Neural progenitor cell (in vitro differentiated cells): ENCODE measurements around the gene MT1B. TPM values are rescaled to one million over a fixed set of nuclear protein-coding genes. Genes with fewer than 3 reads are reported as not detected.
A peak's percentile ranks its signal among the peaks of the same experiment; 100 is the strongest.

ENCODE experiments used
- DNase-seq: peaks from one replicate; pipeline ENCODE4 v3.0.0-alpha.2; 2016; ENCODE audit warnings: low spot score
- H2AFZ ChIP-seq: fragments of 200-600 bp; sonication (generic); replicated peaks from 2 replicates; pipeline ENCODE4 v1.6.1; 2016; ENCODE audit warnings: antibody characterized with exemption
- H3F3A ChIP-seq: fragments of 200-600 bp; sonication (generic); 2 replicates; pipeline ENCODE4 v1.6.1; 2016; ENCODE audit warnings: antibody characterized with exemption, low read depth
- H3K27ac ChIP-seq: fragments of 200-600 bp; sonication (generic); 2 replicates; pipeline ENCODE4 v1.5.1; 2016; ENCODE audit warnings: mild to moderate bottlenecking
- H3K27me3 ChIP-seq: fragments of 200-600 bp; sonication (generic); 2 replicates; pipeline ENCODE4 v1.6.1; 2016; ENCODE audit warnings: mild to moderate bottlenecking, moderate library complexity
- H3K36me3 ChIP-seq: fragments of 200-600 bp; sonication (generic); 2 replicates; pipeline ENCODE4 v1.5.1; 2016
- H3K4me1 ChIP-seq: fragments of 200-600 bp; sonication (generic); 2 replicates; pipeline ENCODE4 v1.6.1; 2016; ENCODE audit warnings: mixed run types
- H3K4me2 ChIP-seq: fragments of 200-600 bp; sonication (generic); 2 replicates; pipeline ENCODE4 v1.6.1; 2016
- H3K4me3 ChIP-seq: fragments of 200-600 bp; sonication (generic); 2 replicates; pipeline ENCODE4 v1.5.1; 2016
- H3K79me2 ChIP-seq: fragments of 200-600 bp; sonication (generic); 2 replicates; pipeline ENCODE4 v1.6.1; 2016; ENCODE audit warnings: low read depth
- H3K9ac ChIP-seq: fragments of 200-600 bp; sonication (generic); 2 replicates; pipeline ENCODE4 v1.6.1; 2016
- H3K9me3 ChIP-seq: fragments of 200-600 bp; sonication (generic); 2 replicates; pipeline ENCODE4 v1.5.1; 2016; ENCODE audit warnings: low read depth
- H4K20me1 ChIP-seq: fragments of 200-600 bp; sonication (generic); 2 replicates; pipeline ENCODE4 v1.6.1; 2016; ENCODE audit warnings: low read depth
- H3K27ac Mint-ChIP-seq: 3 replicates; pipeline ENCODE4 v1.8.0; 2021; ENCODE audit warnings: mixed read lengths
- H3K27me3 Mint-ChIP-seq: 2 replicates; pipeline ENCODE4 v1.8.0; 2022; ENCODE audit warnings: low read depth, mild to moderate bottlenecking, inconsistent platforms, moderate library complexity, mixed read lengths; ENCODE audit not compliant: insufficient read depth
- H3K36me3 Mint-ChIP-seq: 3 replicates; pipeline ENCODE4 v1.8.0; 2021; ENCODE audit warnings: mixed read lengths
- H3K4me1 Mint-ChIP-seq: 3 replicates; pipeline ENCODE4 v1.8.0; 2021; ENCODE audit warnings: mixed read lengths
- H3K4me3 Mint-ChIP-seq: 3 replicates; pipeline ENCODE4 v1.8.0; 2021; ENCODE audit warnings: mild to moderate bottlenecking, moderate library complexity, mixed read lengths
- H3K9me3 Mint-ChIP-seq: 3 replicates; pipeline ENCODE4 v1.8.0; 2020; ENCODE audit warnings: mixed read lengths
- EZH2 ChIP-seq: fragments of 200-600 bp; sonication (generic); IDR thresholded peaks from 2 replicates; pipeline ENCODE4 v1.6.1; 2017; ENCODE audit warnings: antibody characterized with exemption, mild to moderate bottlenecking, moderate library complexity
- EZH2phosphoT487 ChIP-seq: fragments of 200-600 bp; sonication (generic); IDR thresholded peaks from 2 replicates; pipeline ENCODE4 v1.6.1; 2017; ENCODE audit warnings: antibody characterized with exemption
- total RNA-seq: library from RNA; depleted of rRNA; stranded (reverse); fragments of >200 nt; gene quantifications from 2 replicates; pipeline ENCODE4 v1.2.3, GENCODE V29; 2015; ENCODE audit warnings: low replicate concordance
- TF ChIP-seq, protein P1 (sequence below): fragments of 200-600 bp; sonication (generic); IDR thresholded peaks from 2 replicates; pipeline ENCODE4 v1.5.1; 2017; ENCODE audit warnings: antibody characterized with exemption, mild to moderate bottlenecking

MT1B gene
- total RNA-seq, 1 donor from 2014 or later: not detected

DNA sequence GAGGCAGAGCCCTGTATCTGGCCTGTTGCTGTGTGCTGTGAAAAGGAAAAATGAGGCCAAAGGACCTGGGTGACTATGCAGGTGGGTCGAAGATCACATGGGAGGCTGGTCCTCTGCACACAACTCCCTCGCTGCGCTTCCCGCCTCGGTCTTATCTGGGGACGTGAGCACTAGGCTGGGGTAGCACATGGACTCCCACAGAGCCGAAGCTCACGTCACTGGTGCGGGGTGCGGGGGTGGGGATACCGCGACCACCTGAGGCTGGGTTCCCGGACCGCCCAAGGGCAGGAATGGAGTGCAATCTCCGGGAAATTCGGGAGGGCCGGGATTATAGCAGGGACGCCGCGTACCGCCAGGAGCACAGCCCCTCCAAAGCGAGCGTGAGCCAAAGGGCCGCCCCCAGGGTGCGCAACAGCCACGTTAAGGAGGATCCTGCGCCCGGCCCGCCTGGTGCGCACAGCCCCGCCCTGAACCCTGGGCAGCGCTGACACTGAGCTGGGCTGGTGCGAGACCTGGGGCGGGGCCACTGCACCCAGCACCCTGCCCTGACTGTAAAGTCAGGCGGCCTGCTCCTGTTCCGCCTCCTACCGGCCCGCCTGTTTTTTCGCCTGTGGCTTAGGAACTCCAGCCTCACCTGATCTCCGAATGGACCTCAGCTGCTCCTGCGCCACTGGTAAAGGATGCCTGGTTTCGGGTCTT, 8.5 kb upstream of the MT1B start:
- peaks cover 8% of the 10 kb centered on the region for H3K4me1 Mint-ChIP-seq
- DNase-seq: peak; percentile 59
- H4K20me1 ChIP-seq: peaks cover 35% of the 10 kb centered on the region
- H3K27me3 Mint-ChIP-seq: peaks cover 90% of the 10 kb centered on the region
- H3K9me3 ChIP-seq: no peaks in the 10 kb centered on the region
- no peak overlapping the region for H3K27ac ChIP-seq
- no peaks in the 10 kb centered on the region for H3K4me1 ChIP-seq
- peak overlapping the region; percentile 33 for H3K4me3 ChIP-seq
- no peaks in the 10 kb centered on the region for H3K36me3 ChIP-seq
- H2AFZ ChIP-seq: no peak overlapping the region
- no peaks in the 10 kb centered on the region for H3F3A ChIP-seq
- no peak overlapping the region for H3K9ac ChIP-seq
- H3K4me3 Mint-ChIP-seq: no peak overlapping the region
- no peaks in the 10 kb centered on the region for H3K79me2 ChIP-seq
- H3K4me2 ChIP-seq: peak overlapping the region; percentile 68
- H3K9me3 Mint-ChIP-seq: no peaks in the 10 kb centered on the region
- peak; percentile 83 for TF ChIP-seq EZH2phosphoT487
- TF ChIP-seq, protein P1, sequence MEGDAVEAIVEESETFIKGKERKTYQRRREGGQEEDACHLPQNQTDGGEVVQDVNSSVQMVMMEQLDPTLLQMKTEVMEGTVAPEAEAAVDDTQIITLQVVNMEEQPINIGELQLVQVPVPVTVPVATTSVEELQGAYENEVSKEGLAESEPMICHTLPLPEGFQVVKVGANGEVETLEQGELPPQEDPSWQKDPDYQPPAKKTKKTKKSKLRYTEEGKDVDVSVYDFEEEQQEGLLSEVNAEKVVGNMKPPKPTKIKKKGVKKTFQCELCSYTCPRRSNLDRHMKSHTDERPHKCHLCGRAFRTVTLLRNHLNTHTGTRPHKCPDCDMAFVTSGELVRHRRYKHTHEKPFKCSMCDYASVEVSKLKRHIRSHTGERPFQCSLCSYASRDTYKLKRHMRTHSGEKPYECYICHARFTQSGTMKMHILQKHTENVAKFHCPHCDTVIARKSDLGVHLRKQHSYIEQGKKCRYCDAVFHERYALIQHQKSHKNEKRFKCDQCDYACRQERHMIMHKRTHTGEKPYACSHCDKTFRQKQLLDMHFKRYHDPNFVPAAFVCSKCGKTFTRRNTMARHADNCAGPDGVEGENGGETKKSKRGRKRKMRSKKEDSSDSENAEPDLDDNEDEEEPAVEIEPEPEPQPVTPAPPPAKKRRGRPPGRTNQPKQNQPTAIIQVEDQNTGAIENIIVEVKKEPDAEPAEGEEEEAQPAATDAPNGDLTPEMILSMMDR: peak; percentile 37
- peak; percentile 92 for TF ChIP-seq EZH2
- no peak overlapping the region for H3K27ac Mint-ChIP-seq
- H3K36me3 Mint-ChIP-seq: no peaks in the 10 kb centered on the region
- peaks cover 100% of the 10 kb centered on the region for H3K27me3 ChIP-seq

DNA sequence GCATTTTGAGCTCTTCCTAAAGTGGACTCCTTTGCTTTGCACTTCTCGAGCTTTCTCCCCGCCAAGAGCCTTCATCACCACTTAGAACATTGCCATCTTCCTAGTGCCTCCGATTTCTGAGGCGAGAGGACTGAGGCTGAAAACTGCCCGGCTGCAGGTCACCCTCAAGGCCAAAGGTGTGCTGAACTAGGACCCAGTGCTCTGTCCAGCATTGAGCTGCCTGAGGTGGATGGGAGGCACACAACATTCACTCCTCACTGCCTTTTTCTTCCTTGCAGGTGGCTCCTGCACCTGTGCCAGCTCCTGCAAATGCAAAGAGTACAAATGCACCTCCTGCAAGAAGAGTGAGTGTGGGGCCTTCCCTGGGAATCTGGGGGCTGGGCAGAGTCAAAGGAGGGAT, 7.9 kb upstream of the MT1B start:
- Histone ChIP-seq H3K4me3 (no peak overlapping the region), H3K27ac (no peak overlapping the region), H3K9me3 (no peaks in the 10 kb centered on the region), H3K27me3 (peaks cover 100% of the 10 kb centered on the region), H3K4me2 (peak overlapping the region; percentile 68), H2AFZ (no peak overlapping the region), H4K20me1 (peaks cover 37% of the 10 kb centered on the region), H3K4me1 (no peaks in the 10 kb centered on the region), H3K36me3 (no peaks in the 10 kb centered on the region), H3K9ac (no peak overlapping the region), H3K79me2 (no peaks in the 10 kb centered on the region), H3F3A (no peaks in the 10 kb centered on the region)
- TF ChIP-seq, protein P1: no peak
- TF ChIP-seq EZH2phosphoT487 (no peak), EZH2 (no peak)
- Mint-ChIP-seq H3K9me3 (no peaks in the 10 kb centered on the region), H3K27me3 (peaks cover 90% of the 10 kb centered on the region), H3K36me3 (no peaks in the 10 kb centered on the region), H3K27ac (no peak overlapping the region), H3K4me3 (no peak overlapping the region), H3K4me1 (peaks cover 5% of the 10 kb centered on the region)
- DNase-seq: no peak

DNA sequence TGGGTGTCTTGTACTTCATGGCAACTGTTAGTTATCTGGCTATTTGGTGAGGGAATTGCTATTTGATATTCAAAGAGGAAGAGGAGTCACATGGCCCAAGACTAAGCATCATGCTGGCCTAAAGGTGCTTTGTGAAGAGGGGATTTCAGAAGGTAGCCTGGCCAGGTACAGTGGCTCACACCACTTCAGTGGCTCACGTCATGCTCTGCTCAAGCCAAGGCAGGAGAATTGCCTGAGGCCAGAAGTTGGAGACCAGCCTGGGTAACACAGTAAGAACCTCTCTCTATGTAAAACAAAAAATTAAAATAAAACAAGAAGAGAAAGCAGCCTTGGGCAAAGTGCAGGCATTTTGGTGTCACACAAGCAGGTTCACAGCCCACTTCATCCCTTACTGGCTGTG, 6.4 kb upstream of the MT1B start:
- Mint-ChIP-seq H3K27me3 (peaks cover 83% of the 10 kb centered on the region), H3K4me3 (no peak overlapping the region), H3K4me1 (peaks cover 5% of the 10 kb centered on the region), H3K27ac (no peak overlapping the region), H3K36me3 (no peaks in the 10 kb centered on the region), H3K9me3 (no peaks in the 10 kb centered on the region)
- Histone ChIP-seq H3K4me3 (no peak overlapping the region), H3K27me3 (peaks cover 100% of the 10 kb centered on the region), H3K79me2 (no peaks in the 10 kb centered on the region), H4K20me1 (peaks cover 35% of the 10 kb centered on the region), H3F3A (no peaks in the 10 kb centered on the region), H3K4me2 (no peak overlapping the region), H3K9ac (no peak overlapping the region), H3K9me3 (no peaks in the 10 kb centered on the region), H2AFZ (no peak overlapping the region), H3K27ac (no peak overlapping the region), H3K36me3 (no peaks in the 10 kb centered on the region), H3K4me1 (no peaks in the 10 kb centered on the region)
- DNase-seq: no peak
- no peak for TF ChIP-seq EZH2
- TF ChIP-seq EZH2phosphoT487: no peak
- TF ChIP-seq, protein P1: no peak
